ENCODE results near the gene HAUS7. TPM values are rescaled to one million over a fixed set of nuclear protein-coding genes. Genes with fewer than 3 reads are reported as not detected.

Gene HAUS7
- polyA plus RNA-seq, 1 donor from 2014 or later: 27.7 TPM

GRCh38 chrX:153469811-153470410, 465 bp downstream of the HAUS7 start:
- H3K36me3 ChIP-seq (ENCODE audit: insufficient read depth, low read length): no peaks in the 10 kb centered on the region
- H3K27ac ChIP-seq (ENCODE audit: low read length): no peak overlapping the region
- H3K4me2 ChIP-seq (ENCODE audit: low read length): no peak overlapping the region
- no peak overlapping the region for H2AFZ ChIP-seq (ENCODE audit: low read depth, low read length)
- H3K27me3 ChIP-seq (ENCODE audit: insufficient read depth, low read depth, low read length): no peaks in the 10 kb centered on the region
- no peaks in the 10 kb centered on the region for H3K9me3 ChIP-seq (ENCODE audit: low read length)
- no peak for TF ChIP-seq REST (IDR thresholded peaks at IDR 0.05; ENCODE audit: borderline replicate concordance)
- TF ChIP-seq EP300 (conservative IDR thresholded peaks at IDR 0.05; ENCODE audit: poor library complexity, severe bottlenecking): no peak
- TF ChIP-seq TAF1 (IDR thresholded peaks at IDR 0.05; ENCODE audit: low read depth): no peak
- TF ChIP-seq EZH2 (IDR thresholded peaks at IDR 0.05; ENCODE audit: borderline replicate concordance, insufficient read depth, low read length, poor library complexity, severe bottlenecking): no peak
- TF ChIP-seq, protein P1, sequence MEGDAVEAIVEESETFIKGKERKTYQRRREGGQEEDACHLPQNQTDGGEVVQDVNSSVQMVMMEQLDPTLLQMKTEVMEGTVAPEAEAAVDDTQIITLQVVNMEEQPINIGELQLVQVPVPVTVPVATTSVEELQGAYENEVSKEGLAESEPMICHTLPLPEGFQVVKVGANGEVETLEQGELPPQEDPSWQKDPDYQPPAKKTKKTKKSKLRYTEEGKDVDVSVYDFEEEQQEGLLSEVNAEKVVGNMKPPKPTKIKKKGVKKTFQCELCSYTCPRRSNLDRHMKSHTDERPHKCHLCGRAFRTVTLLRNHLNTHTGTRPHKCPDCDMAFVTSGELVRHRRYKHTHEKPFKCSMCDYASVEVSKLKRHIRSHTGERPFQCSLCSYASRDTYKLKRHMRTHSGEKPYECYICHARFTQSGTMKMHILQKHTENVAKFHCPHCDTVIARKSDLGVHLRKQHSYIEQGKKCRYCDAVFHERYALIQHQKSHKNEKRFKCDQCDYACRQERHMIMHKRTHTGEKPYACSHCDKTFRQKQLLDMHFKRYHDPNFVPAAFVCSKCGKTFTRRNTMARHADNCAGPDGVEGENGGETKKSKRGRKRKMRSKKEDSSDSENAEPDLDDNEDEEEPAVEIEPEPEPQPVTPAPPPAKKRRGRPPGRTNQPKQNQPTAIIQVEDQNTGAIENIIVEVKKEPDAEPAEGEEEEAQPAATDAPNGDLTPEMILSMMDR (IDR thresholded peaks at IDR 0.05; ENCODE audit: poor library complexity, severe bottlenecking): peak; percentile 49
- no peak for TF ChIP-seq POLR2AphosphoS5 (IDR thresholded peaks at IDR 0.05)
- TF ChIP-seq MXI1 (conservative IDR thresholded peaks at IDR 0.05; ENCODE audit: poor library complexity, severe bottlenecking): peak; percentile 75
- TF ChIP-seq SMC3 (conservative IDR thresholded peaks at IDR 0.05; ENCODE audit: poor library complexity): peak; percentile 27
- peak; percentile 22 for TF ChIP-seq RAD21 (conservative IDR thresholded peaks at IDR 0.05)
- H4K20me1 ChIP-seq (ENCODE audit: insufficient read depth): no peaks in the 10 kb centered on the region
- H3F3A ChIP-seq (ENCODE audit: insufficient read depth, low read length, poor library complexity, severe bottlenecking): no peaks in the 10 kb centered on the region
- no peaks in the 10 kb centered on the region for H3K79me2 ChIP-seq (replicated peaks; ENCODE audit: insufficient read depth, low read length)
- H3K9me2 ChIP-seq (ENCODE audit: insufficient read depth, low read length): no peaks in the 10 kb centered on the region
- H3K4me3 ChIP-seq (ENCODE audit: low read length): peak overlapping the region; percentile 81
- H3K9ac ChIP-seq (ENCODE audit: low read length): peak overlapping the region; percentile 50

DNA sequence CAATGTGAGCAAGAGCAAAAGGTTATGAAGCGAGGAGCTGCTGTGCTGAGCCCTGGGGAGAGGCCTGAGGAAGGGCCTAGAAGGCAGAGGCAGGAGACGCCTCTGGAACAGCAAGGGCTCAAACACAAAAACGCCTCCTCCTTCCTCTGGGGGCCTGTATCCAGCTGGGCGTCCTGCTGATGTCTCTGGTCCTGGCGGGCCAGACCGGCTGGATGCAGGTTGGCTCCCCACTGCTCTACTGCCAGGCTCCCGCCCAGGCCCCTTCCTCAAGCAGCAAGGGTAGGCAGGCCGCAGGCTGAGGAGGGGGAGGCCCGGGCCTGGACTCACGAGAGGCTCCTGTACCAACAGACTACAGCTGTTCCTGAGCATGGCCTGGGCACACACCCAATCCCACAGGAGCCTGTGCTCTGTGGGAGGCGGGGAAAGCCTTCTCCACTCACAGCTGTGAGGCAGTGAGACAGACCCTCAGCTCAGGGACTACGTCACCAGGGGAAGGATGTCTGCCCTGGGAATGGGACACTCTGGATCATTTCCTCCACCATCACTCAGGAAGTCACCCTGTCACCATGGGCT, 2.3 kb downstream of the HAUS7 start:
- no peaks in the 10 kb centered on the region for H3K79me2 ChIP-seq (replicated peaks; ENCODE audit: insufficient read depth, low read length)
- no peak overlapping the region for H3K4me3 ChIP-seq (ENCODE audit: low read length)
- no peaks in the 10 kb centered on the region for H3K36me3 ChIP-seq (ENCODE audit: insufficient read depth, low read length)
- no peak overlapping the region for H3K9ac ChIP-seq (ENCODE audit: low read length)
- no peaks in the 10 kb centered on the region for H4K20me1 ChIP-seq (ENCODE audit: insufficient read depth)
- no peak overlapping the region for H3K4me2 ChIP-seq (ENCODE audit: low read length)
- no peaks in the 10 kb centered on the region for H3K9me3 ChIP-seq (ENCODE audit: low read length)
- no peak overlapping the region for H3K27ac ChIP-seq (ENCODE audit: low read length)
- H3K9me2 ChIP-seq (ENCODE audit: insufficient read depth, low read length): no peaks in the 10 kb centered on the region
- no peaks in the 10 kb centered on the region for H3F3A ChIP-seq (ENCODE audit: insufficient read depth, low read length, poor library complexity, severe bottlenecking)
- no peak for TF ChIP-seq SMC3 (conservative IDR thresholded peaks at IDR 0.05; ENCODE audit: poor library complexity)
- TF ChIP-seq, protein P1 (IDR thresholded peaks at IDR 0.05; ENCODE audit: poor library complexity, severe bottlenecking): no peak
- no peak for TF ChIP-seq EZH2 (IDR thresholded peaks at IDR 0.05; ENCODE audit: borderline replicate concordance, insufficient read depth, low read length, poor library complexity, severe bottlenecking)
- no peaks in the 10 kb centered on the region for H3K27me3 ChIP-seq (ENCODE audit: insufficient read depth, low read depth, low read length)
- no peak overlapping the region for H2AFZ ChIP-seq (ENCODE audit: low read depth, low read length)

All from neural cell (in vitro differentiated cells).